Melanocyte of skin (primary cell): ENCODE data around the gene SPATS2. TPM values are rescaled to one million over a fixed set of nuclear protein-coding genes. Genes with fewer than 3 reads are reported as not detected.

Experiments used
- small RNA-seq, 2 donors: library from RNA; depleted of rRNA; stranded (forward); fragments of <200 nt; gene quantifications; one replicate each; pipeline ENCODE3, GENCODE V24; 2012
- total RNA-seq, 2 donors: library from RNA; depleted of rRNA; stranded (reverse); fragments of >200 nt; gene quantifications; 2 replicates each; pipeline ENCODE4 v1.2.3, GENCODE V29; 2012

SPATS2 gene
- total RNA-seq, result 10 to 100 TPM; 24.8 to 35.0 TPM

GRCh38 chr12:49367381-49368239 lies at the start of gene SPATS2:
Gene SPATS2 (plus strand): TSS chr12:49367462. CDS start chr12:49461013, 93,551 bp downstream.

GRCh38 chr12:49322708-49323523 lies 44.3 kb upstream of the SPATS2 start, which contains the start of gene TROAP:
Gene TROAP (plus strand): TSS chr12:49323255. CDS start chr12:49323609, 354 bp downstream.

GRCh38 chr12:49336645-49337584 lies 30.3 kb upstream of the SPATS2 start, which contains the start of gene C1QL4:
Gene C1QL4 (minus strand): TSS chr12:49337188. CDS start chr12:49336477, 711 bp downstream.

GRCh38 chr12:49346659-49347310 lies 20.5 kb upstream of the SPATS2 start, which contains the start of gene DNAJC22:
Gene DNAJC22 (plus strand): TSS chr12:49346888. CDS start chr12:49348873, 1,985 bp downstream.

GRCh38 chr12:49538510-49539403 lies 171.5 kb downstream of the SPATS2 start, which contains the start of gene KCNH3:
Gene KCNH3 (plus strand): TSS chr12:49539030. CDS start chr12:49539417, 387 bp downstream.

GRCh38 chr12:49567611-49568441 lies 200.6 kb downstream of the SPATS2 start, which contains the start of gene MCRS1:
Gene MCRS1 (minus strand): TSS chr12:49568142. CDS start chr12:49566731, 1,411 bp downstream.

Small RNAs within 50 kb of the gene (small RNA-seq; reads per million reads assigned to genes)
- 0 reads per million in 2 donors for gene AC125611.1

Other genes starting within 250 kb of the SPATS2 start
- 1,000 to 10,000 TPM; 1,307 to 3,075 TPM for gene TUBA1B, start 236.1 kb upstream of the SPATS2 start, total RNA-seq
- gene TUBA1A, start 178.4 kb upstream of the SPATS2 start, total RNA-seq, result 100 to 1,000 TPM; 525 to 648 TPM
- 100 to 1,000 TPM; 341 to 945 TPM for gene TUBA1C, start 102.4 kb upstream of the SPATS2 start, total RNA-seq
- gene PRPH, start 72.3 kb upstream of the SPATS2 start, total RNA-seq, result not detected
- gene TROAP, start 44.2 kb upstream of the SPATS2 start, total RNA-seq, result 10 to 100 TPM; 26.8 to 45.0 TPM
- gene C1QL4, start 30.3 kb upstream of the SPATS2 start, total RNA-seq, result under 1 TPM in 1 of 2 donors, not detected in 1; under 0.01 TPM
- 1 to 10 TPM; 1.7 to 5.3 TPM for gene DNAJC22, start 20.6 kb upstream of the SPATS2 start, total RNA-seq
- gene KCNH3, start 171.6 kb downstream of the SPATS2 start, total RNA-seq, result not detected
- gene MCRS1, start 200.7 kb downstream of the SPATS2 start, total RNA-seq, result 10 to 100 TPM; 52.3 to 66.9 TPM
- gene FAM186B, start 238.2 kb downstream of the SPATS2 start, total RNA-seq, result 1 to 10 TPM in 1 of 2 donors, under 1 TPM in 1; 1.00 to 1.7 TPM